CD4-positive, alpha-beta memory T cell (primary cell): ENCODE results near the gene CLEC4M. TPM values are rescaled to one million over a fixed set of nuclear protein-coding genes. Genes with fewer than 3 reads are reported as not detected.

Experiments
- CTCF ChIA-PET: fragments of 350-600 bp; sonication (Branson Sonifier 250); formaldehyde crosslinking; loops from one replicate; lab custom pipeline; 2021; ENCODE audit warnings: inconsistent platforms; ENCODE audit not compliant: partially characterized antibody; lab: Charles Lee
- POLR2A ChIA-PET: fragments of 350-600 bp; sonication (Branson Sonifier 250); formaldehyde crosslinking; loops from one replicate; lab custom pipeline; 2021; ENCODE audit not compliant: partially characterized antibody; lab: Charles Lee
- DNase-seq, 5 donors: peaks; one replicate each; pipeline versions ENCODE4 v3.0.0 to v3.0.0-alpha.2; 2020 to 2022; ENCODE audit warnings: mixed read lengths in 1 of 5
- H3K27ac ChIP-seq: one replicate; pipeline ENCODE4 v1.7.0; 2013; ENCODE audit warnings: low read depth, low read length
- H3K27me3 ChIP-seq: 2 replicates; pipeline ENCODE4 v1.7.0; 2013; ENCODE audit warnings: mild to moderate bottlenecking, low read length, moderate library complexity; ENCODE audit not compliant: insufficient read depth
- H3K36me3 ChIP-seq: 2 replicates; pipeline ENCODE4 v1.7.0; 2013; ENCODE audit warnings: mild to moderate bottlenecking, low read length, moderate library complexity; ENCODE audit not compliant: insufficient read depth
- H3K4me1 ChIP-seq: 2 replicates; pipeline ENCODE4 v1.7.0; 2013; ENCODE audit warnings: mild to moderate bottlenecking, low read length, moderate library complexity; ENCODE audit not compliant: insufficient read depth
- H3K4me3 ChIP-seq, 2 donors: one replicate each; pipeline ENCODE4 v1.7.0; 2013; ENCODE audit warnings: low read length in 2 of 2, mild to moderate bottlenecking in 1 of 2
- H3K9me3 ChIP-seq, 2 donors: one replicate each; pipeline ENCODE4 v1.7.0; 2013; ENCODE audit warnings: low read length in 2 of 2, control low read depth in 1 of 2; ENCODE audit not compliant: control insufficient read depth in 1 of 2
- H3K27ac Mint-ChIP-seq, 7 donors: one replicate each; pipeline ENCODE4 v1.8.0; 2020 to 2021; ENCODE audit warnings: mixed read lengths in 7 of 7, mild to moderate bottlenecking in 6 of 7, inconsistent platforms in 3 of 7, moderate library complexity in 3 of 7
- H3K27me3 Mint-ChIP-seq, 2 donors: one replicate each; pipeline ENCODE4 v1.8.0; 2020 to 2021; ENCODE audit warnings: mixed read lengths in 2 of 2
- H3K36me3 Mint-ChIP-seq, 2 donors: one replicate each; pipeline ENCODE4 v1.8.0; 2020 to 2021; ENCODE audit warnings: mixed read lengths in 2 of 2, inconsistent platforms in 1 of 2, mild to moderate bottlenecking in 1 of 2
- H3K4me1 Mint-ChIP-seq, 4 donors: one replicate each; pipeline ENCODE4 v1.8.0; 2020 to 2021; ENCODE audit warnings: mixed read lengths in 4 of 4, mild to moderate bottlenecking in 1 of 4
- H3K4me3 Mint-ChIP-seq, 8 donors: one replicate each; pipeline ENCODE4 v1.8.0; 2020 to 2021; ENCODE audit warnings: mixed read lengths in 8 of 8, mild to moderate bottlenecking in 7 of 8, moderate library complexity in 6 of 8, inconsistent platforms in 3 of 8
- H3K9me3 Mint-ChIP-seq, 8 donors: one replicate each; pipeline ENCODE4 v1.8.0; 2020 to 2021; ENCODE audit warnings: mixed read lengths in 8 of 8, mild to moderate bottlenecking in 5 of 8, inconsistent platforms in 3 of 8, moderate library complexity in 1 of 8
- intact Hi-C: fragments of 100-400 bp; cut with micrococcal nuclease; formaldehyde crosslinking; loops from one replicate; pipeline ENCODE4 v1.15.1; 2023
- polyA plus RNA-seq, 2 donors: library from polyadenylated mRNA; unstranded; fragments of 300-500 nt; fragmentation: Illumina TruSeq; gene quantifications; one replicate each; pipeline ENCODE4 v1.2.3, GENCODE V29; 2021
- total RNA-seq, 2 experiments: library from RNA; stranded (reverse); gene quantifications; one replicate each; pipeline ENCODE4 v1.2.3, GENCODE V29; 2021

Gene CLEC4M
- total and polyA plus RNA-seq, 4 experiments from 2014 or later: not detected

- intact Hi-C loops: no loop called here
- Mint-ChIP-seq H3K4me1 (peaks cover 2 to 17% (median 12%) of the 10 kb centered on the region in 4 donors), H3K36me3 (no peaks in the 10 kb centered on the region), H3K4me3 (peak overlapping the region in 2 of 8 donors; percentile 34 to 49), H3K9me3 (peaks cover 0 to 2% (median 0%) of the 10 kb centered on the region in 8 donors), H3K27me3 (peaks cover 33 to 34% of the 10 kb centered on the region in 2 donors), H3K27ac (no peak overlapping the region)
- Histone ChIP-seq H3K9me3 (no peaks in the 10 kb centered on the region), H3K36me3 (no peaks in the 10 kb centered on the region), H3K27ac (no peak overlapping the region), H3K4me3 (no peak overlapping the region), H3K27me3 (peaks cover 21% of the 10 kb centered on the region), H3K4me1 (peaks cover 17% of the 10 kb centered on the region)
- no peak for DNase-seq
- ChIA-PET CTCF (interaction anchor here (0.6 kb wide), 1 partner anchor 48 kb away, joined by 3 read pairs; the partner anchor contains the start of gene TRAPPC5), POLR2A (interaction anchor here (1.0 kb wide), 1 partner anchor 100 kb away, joined by 3 read pairs; the partner anchor contains the start of genes PET100 and XAB2)
Measured at GRCh38 chr19:7729211-7729610, 33.8 kb upstream of the CLEC4M start.

- H3K27ac ChIP-seq: no peak overlapping the region
- H3K9me3 Mint-ChIP-seq: peaks cover 0 to 2% (median 0%) of the 10 kb centered on the region in 8 donors
- no peak overlapping the region for H3K27ac Mint-ChIP-seq
- H3K36me3 Mint-ChIP-seq: no peaks in the 10 kb centered on the region
- no peaks in the 10 kb centered on the region for H3K36me3 ChIP-seq
- no peak for DNase-seq
- H3K27me3 Mint-ChIP-seq: peaks cover 33 to 36% of the 10 kb centered on the region in 2 donors
- peaks cover 17% of the 10 kb centered on the region for H3K4me1 ChIP-seq
- H3K4me3 ChIP-seq: no peak overlapping the region
- no peaks in the 10 kb centered on the region for H3K9me3 ChIP-seq
- intact Hi-C loops: no loop called here
- POLR2A ChIA-PET: no interaction called here
- peaks cover 2 to 17% (median 12%) of the 10 kb centered on the region in 4 donors for H3K4me1 Mint-ChIP-seq
- peak overlapping the region in 5 of 8 donors; percentile 6 to 75 (median 35) for H3K4me3 Mint-ChIP-seq
- peaks cover 21% of the 10 kb centered on the region for H3K27me3 ChIP-seq
- CTCF ChIA-PET: no interaction called here
Measured at GRCh38 chr19:7729831-7730285, 33.2 kb upstream of the CLEC4M start.

GRCh38 chr19:7730286-7731217, 32.5 kb upstream of the CLEC4M start:
- peaks cover 21% of the 10 kb centered on the region for H3K27me3 ChIP-seq
- H3K4me3 Mint-ChIP-seq: peak overlapping the region in 2 of 8 donors; percentile 21 to 75

GRCh38 chr19:7731218-7731595, 31.8 kb upstream of the CLEC4M start:
- H3K27me3 Mint-ChIP-seq: peaks cover 35 to 36% of the 10 kb centered on the region in 2 donors

More at GRCh38 chr19:7730286-7731217, 32.5 kb upstream of the CLEC4M start:
- POLR2A ChIA-PET: no interaction called here
- H3K9me3 Mint-ChIP-seq: peaks cover 0 to 4% (median 0%) of the 10 kb centered on the region in 8 donors
- H3K36me3 Mint-ChIP-seq: no peaks in the 10 kb centered on the region
- peaks cover 2 to 17% (median 12%) of the 10 kb centered on the region in 4 donors for H3K4me1 Mint-ChIP-seq
- intact Hi-C loops: no loop called here
- Histone ChIP-seq H3K4me1 (peaks cover 17% of the 10 kb centered on the region), H3K9me3 (no peaks in the 10 kb centered on the region), H3K27ac (no peak overlapping the region), H3K36me3 (no peaks in the 10 kb centered on the region), H3K4me3 (no peak overlapping the region)
- no peak for DNase-seq
- peaks cover 34 to 36% of the 10 kb centered on the region in 2 donors for H3K27me3 Mint-ChIP-seq
- peak overlapping the region in 1 of 7 donors; percentile 77 for H3K27ac Mint-ChIP-seq
- CTCF ChIA-PET: no interaction called here

GRCh38 chr19:7731615-7732014, 31.4 kb upstream of the CLEC4M start:
- Mint-ChIP-seq H3K4me1 (peaks cover 2 to 17% (median 12%) of the 10 kb centered on the region in 4 donors), H3K27ac (no peak overlapping the region), H3K27me3 (peaks cover 36% of the 10 kb centered on the region in 2 donors), H3K36me3 (no peaks in the 10 kb centered on the region), H3K4me3 (peak overlapping the region in 1 of 8 donors; percentile 41), H3K9me3 (peaks cover 0 to 4% (median 0%) of the 10 kb centered on the region in 8 donors)
- Histone ChIP-seq H3K27me3 (peaks cover 21% of the 10 kb centered on the region), H3K9me3 (no peaks in the 10 kb centered on the region), H3K4me1 (peaks cover 17% of the 10 kb centered on the region), H3K36me3 (no peaks in the 10 kb centered on the region), H3K27ac (no peak overlapping the region), H3K4me3 (no peak overlapping the region)
- ChIA-PET CTCF (no interaction called here), POLR2A (no interaction called here)
- DNase-seq: no peak
- intact Hi-C loops: no loop called here

More at GRCh38 chr19:7731218-7731595, 31.8 kb upstream of the CLEC4M start:
- Mint-ChIP-seq H3K4me1 (peaks cover 2 to 17% (median 12%) of the 10 kb centered on the region in 4 donors), H3K9me3 (peaks cover 0 to 4% (median 0%) of the 10 kb centered on the region in 8 donors), H3K4me3 (peak overlapping the region in 1 of 8 donors; percentile 41), H3K36me3 (no peaks in the 10 kb centered on the region), H3K27ac (no peak overlapping the region)
- POLR2A ChIA-PET: no interaction called here
- H3K36me3 ChIP-seq: no peaks in the 10 kb centered on the region
- intact Hi-C loops: no loop called here
- CTCF ChIA-PET: no interaction called here
- H3K4me3 ChIP-seq: no peak overlapping the region
- no peaks in the 10 kb centered on the region for H3K9me3 ChIP-seq
- DNase-seq: no peak
- peaks cover 17% of the 10 kb centered on the region for H3K4me1 ChIP-seq
- H3K27me3 ChIP-seq: peaks cover 21% of the 10 kb centered on the region
- H3K27ac ChIP-seq: no peak overlapping the region

GRCh38 chr19:7732045-7732444, 31.0 kb upstream of the CLEC4M start, which contains the start of gene CLEC4G:
Gene CLEC4G (minus strand): TSS chr19:7732110. CDS start chr19:7732102, 8 bp downstream.
- Mint-ChIP-seq H3K27me3 (peaks cover 36% of the 10 kb centered on the region in 2 donors), H3K4me3 (peak within 1 kb of the TSS in 2 of 8 donors; percentile 2 to 41), H3K4me1 (peaks cover 2 to 17% (median 12%) of the 10 kb centered on the region in 4 donors), H3K9me3 (peaks cover 0 to 4% (median 0%) of the 10 kb centered on the region in 8 donors), H3K36me3 (no peaks in the 10 kb centered on the region), H3K27ac (no peak within 1 kb of the TSS)
- Histone ChIP-seq H3K27ac (no peak within 1 kb of the TSS), H3K27me3 (peaks cover 21% of the 10 kb centered on the region), H3K36me3 (no peaks in the 10 kb centered on the region), H3K4me3 (no peak within 1 kb of the TSS), H3K9me3 (no peaks in the 10 kb centered on the region), H3K4me1 (peaks cover 17% of the 10 kb centered on the region)
- POLR2A ChIA-PET: no interaction called here
- CTCF ChIA-PET: no interaction called here
- intact Hi-C loops: no loop called here
- DNase-seq: no peak

GRCh38 chr19:7733376-7733775, 29.7 kb upstream of the CLEC4M start:
- Mint-ChIP-seq H3K36me3 (no peaks in the 10 kb centered on the region), H3K27me3 (peaks cover 30 to 31% of the 10 kb centered on the region in 2 donors), H3K4me1 (peaks cover 2 to 17% (median 12%) of the 10 kb centered on the region in 4 donors), H3K4me3 (no peak overlapping the region), H3K27ac (no peak overlapping the region), H3K9me3 (peaks cover 0 to 1% (median 0%) of the 10 kb centered on the region in 8 donors)
- Histone ChIP-seq H3K27me3 (peaks cover 19% of the 10 kb centered on the region), H3K4me1 (peaks cover 17% of the 10 kb centered on the region), H3K36me3 (no peaks in the 10 kb centered on the region), H3K27ac (no peak overlapping the region), H3K4me3 (no peak overlapping the region), H3K9me3 (no peaks in the 10 kb centered on the region)
- no peak for DNase-seq
- ChIA-PET POLR2A (no interaction called here), CTCF (no interaction called here)
- intact Hi-C loops: no loop called here
